Measurements from ENCODE around the gene KRT24.

KRT24 gene

GRCh38 chr17:40671282-40671681 is 32.3 kb downstream of the KRT24 start:
- in situ Hi-C loops (cut with MboI; ENCODE audit: low sequenced_read_pairs, unreplicated experiment): no loop called here
- no peak for TF ChIP-seq CTCF (IDR thresholded peaks at IDR 0.05; ENCODE audit: borderline replicate concordance, control extremely low read depth, extremely low read depth, insufficient read depth, missing control alignments)
- no peak for DNase-seq (ENCODE audit: low spot score)

DNA sequence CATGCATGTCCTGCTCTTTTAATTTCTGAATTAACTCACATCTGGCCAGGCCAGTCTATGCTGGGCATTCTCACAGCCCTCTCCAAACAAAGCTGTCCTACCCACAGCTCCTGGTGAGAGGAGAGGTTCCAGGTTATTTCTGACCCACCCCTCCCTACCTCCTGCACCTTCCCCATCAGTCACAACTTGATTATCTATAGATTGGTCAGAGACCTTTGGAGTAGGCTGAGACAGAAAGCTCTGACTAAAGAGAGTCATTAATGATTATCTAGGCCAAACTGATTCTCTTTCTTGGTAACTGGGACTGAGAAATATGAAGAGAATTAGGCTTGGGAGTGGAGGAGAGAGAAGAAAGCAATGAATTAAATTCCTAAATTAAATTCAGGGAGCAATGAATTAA is 37.2 kb downstream of the KRT24 start:
- in situ Hi-C loops (cut with MboI; ENCODE audit: low sequenced_read_pairs, unreplicated experiment): no loop called here
- no peak for DNase-seq (ENCODE audit: low spot score)
- TF ChIP-seq CTCF (IDR thresholded peaks at IDR 0.05; ENCODE audit: borderline replicate concordance, control extremely low read depth, extremely low read depth, insufficient read depth, missing control alignments): no peak

DNA sequence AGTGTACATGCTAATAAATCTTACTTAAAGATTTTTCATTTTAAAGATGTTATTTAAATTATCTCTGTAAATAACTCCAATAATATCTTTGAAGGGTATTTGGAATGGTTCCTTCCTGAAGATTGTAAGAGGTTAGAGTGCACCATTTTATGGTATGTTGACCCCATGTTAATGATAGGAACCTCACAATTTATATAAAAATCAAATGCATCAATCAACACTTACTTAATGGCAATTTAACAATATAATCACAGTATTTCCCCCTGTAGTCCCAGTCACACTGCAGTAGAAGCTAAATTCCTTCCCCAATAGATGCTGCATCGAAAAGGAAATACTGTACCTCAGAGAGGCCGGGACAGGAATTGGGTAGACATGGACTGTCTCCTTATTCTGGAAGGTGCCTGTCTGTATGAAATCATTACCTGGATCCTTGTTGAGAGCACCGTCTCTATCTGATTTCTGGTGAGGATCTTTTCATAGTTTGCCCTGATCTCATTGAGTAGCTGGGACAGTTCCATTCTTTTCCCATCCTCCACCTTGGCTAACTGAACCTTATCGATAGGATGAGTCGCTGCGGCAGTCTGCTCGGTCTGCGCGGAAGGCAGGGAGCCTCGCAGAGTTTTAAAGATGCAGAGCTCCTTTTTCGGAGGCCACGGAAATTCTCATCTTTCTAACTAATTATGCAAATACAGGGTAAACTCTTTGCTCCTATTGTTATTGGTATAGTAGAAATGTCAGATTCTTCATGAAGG is 38.8 kb downstream of the KRT24 start, which contains the start of gene KRT222:
TSS of gene KRT222 (minus strand) at position 596 of the 752 bp plus-strand sequence. CDS start at position 518, 78 bp downstream.
- DNase-seq (ENCODE audit: low spot score): no peak
- TF ChIP-seq CTCF (IDR thresholded peaks at IDR 0.05; ENCODE audit: borderline replicate concordance, control extremely low read depth, extremely low read depth, insufficient read depth, missing control alignments): no peak
- in situ Hi-C loops (cut with MboI; ENCODE audit: low sequenced_read_pairs, unreplicated experiment): no loop called here

DNA sequence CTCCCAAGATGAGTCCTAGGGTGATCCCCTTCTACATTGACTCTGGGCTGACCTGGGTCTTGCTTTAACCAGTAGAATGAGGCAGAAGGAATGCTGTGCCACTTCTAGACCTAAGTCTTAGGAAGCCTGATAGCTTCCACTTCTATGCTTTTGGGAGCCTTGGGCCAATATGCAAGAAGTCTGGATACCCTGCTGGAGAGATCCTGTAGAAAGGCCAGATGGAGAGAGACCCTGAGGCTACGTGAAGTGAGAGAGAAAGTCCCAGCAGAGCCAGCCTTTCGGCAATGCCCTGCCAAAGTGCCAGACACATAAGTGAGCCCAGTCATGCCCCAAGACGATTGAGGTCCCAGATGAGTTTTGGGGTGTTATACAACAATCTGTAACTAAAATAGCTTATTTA is 40.3 kb downstream of the KRT24 start:
- no peak for DNase-seq (ENCODE audit: low spot score)
- no peak for TF ChIP-seq CTCF (IDR thresholded peaks at IDR 0.05; ENCODE audit: borderline replicate concordance, control extremely low read depth, extremely low read depth, insufficient read depth, missing control alignments)
- in situ Hi-C loops (cut with MboI; ENCODE audit: low sequenced_read_pairs, unreplicated experiment): no loop called here

GRCh38 chr17:40659911-40660310 is 43.6 kb downstream of the KRT24 start:
- in situ Hi-C loops (cut with MboI; ENCODE audit: low sequenced_read_pairs, unreplicated experiment): no loop called here
- no peak for DNase-seq (ENCODE audit: low spot score)
- no peak for TF ChIP-seq CTCF (IDR thresholded peaks at IDR 0.05; ENCODE audit: borderline replicate concordance, control extremely low read depth, extremely low read depth, insufficient read depth, missing control alignments)

- no peak for DNase-seq (ENCODE audit: low spot score)
- no peak for TF ChIP-seq CTCF (IDR thresholded peaks at IDR 0.05; ENCODE audit: borderline replicate concordance, control extremely low read depth, extremely low read depth, insufficient read depth, missing control alignments)
- in situ Hi-C loops (cut with MboI; ENCODE audit: low sequenced_read_pairs, unreplicated experiment): no loop called here
Observed at GRCh38 chr17:40658396-40658795, 45.2 kb downstream of the KRT24 start.

All from GM13976 (cell line).